ENCODE measurements around the gene MAP1S.

DNA sequence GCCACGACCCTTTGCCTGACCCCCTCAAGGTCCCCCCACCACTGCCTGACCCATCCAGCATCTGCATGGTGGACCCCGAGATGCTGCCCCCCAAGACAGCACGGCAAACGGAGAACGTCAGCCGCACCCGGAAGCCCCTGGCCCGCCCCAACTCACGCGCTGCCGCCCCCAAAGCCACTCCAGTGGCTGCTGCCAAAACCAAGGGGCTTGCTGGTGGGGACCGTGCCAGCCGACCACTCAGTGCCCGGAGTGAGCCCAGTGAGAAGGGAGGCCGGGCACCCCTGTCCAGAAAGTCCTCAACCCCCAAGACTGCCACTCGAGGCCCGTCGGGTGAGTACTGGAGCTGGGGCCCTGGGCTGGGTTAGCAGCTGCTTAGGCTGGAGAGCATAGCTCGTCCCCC, 8.6 kb downstream of the MAP1S start:
- TF ChIP-seq, protein P1, sequence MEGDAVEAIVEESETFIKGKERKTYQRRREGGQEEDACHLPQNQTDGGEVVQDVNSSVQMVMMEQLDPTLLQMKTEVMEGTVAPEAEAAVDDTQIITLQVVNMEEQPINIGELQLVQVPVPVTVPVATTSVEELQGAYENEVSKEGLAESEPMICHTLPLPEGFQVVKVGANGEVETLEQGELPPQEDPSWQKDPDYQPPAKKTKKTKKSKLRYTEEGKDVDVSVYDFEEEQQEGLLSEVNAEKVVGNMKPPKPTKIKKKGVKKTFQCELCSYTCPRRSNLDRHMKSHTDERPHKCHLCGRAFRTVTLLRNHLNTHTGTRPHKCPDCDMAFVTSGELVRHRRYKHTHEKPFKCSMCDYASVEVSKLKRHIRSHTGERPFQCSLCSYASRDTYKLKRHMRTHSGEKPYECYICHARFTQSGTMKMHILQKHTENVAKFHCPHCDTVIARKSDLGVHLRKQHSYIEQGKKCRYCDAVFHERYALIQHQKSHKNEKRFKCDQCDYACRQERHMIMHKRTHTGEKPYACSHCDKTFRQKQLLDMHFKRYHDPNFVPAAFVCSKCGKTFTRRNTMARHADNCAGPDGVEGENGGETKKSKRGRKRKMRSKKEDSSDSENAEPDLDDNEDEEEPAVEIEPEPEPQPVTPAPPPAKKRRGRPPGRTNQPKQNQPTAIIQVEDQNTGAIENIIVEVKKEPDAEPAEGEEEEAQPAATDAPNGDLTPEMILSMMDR (IDR thresholded peaks at IDR 0.05), result no peak
- TF ChIP-seq POLR2A (IDR thresholded peaks at IDR 0.05) (no peak), EP300 (IDR thresholded peaks at IDR 0.05; ENCODE audit: low read depth) (no peak), POLR2AphosphoS5 (IDR thresholded peaks at IDR 0.05) (no peak)

Data from transverse colon (tissue), 4 donors.